Caco-2 (cell line): ENCODE measurements around the gene XRN2. TPM values are rescaled to one million over a fixed set of nuclear protein-coding genes. Genes with fewer than 3 reads are reported as not detected.

Experiments
- BruUV-seq: library from RNA; stranded (reverse); fragments of 400-500 nt; replicated peaks from 2 replicates; lab custom pipeline; 2021; lab: Mats Ljungman, UMichigan
- CTCF ChIA-PET: fragments of 300-600 bp; sonication (Branson Sonifier 250); formaldehyde crosslinking; loops from one replicate; lab custom pipeline; 2022; ENCODE audit warnings: antibody characterized with exemption; lab: Charles Lee
- POLR2A ChIA-PET: fragments of 300-600 bp; sonication (Branson Sonifier 250); formaldehyde crosslinking; loops from one replicate; lab custom pipeline; 2022; ENCODE audit warnings: antibody characterized with exemption; lab: Charles Lee
- DNase-seq, 2 experiments: peaks; one replicate each; pipeline versions ENCODE4 v3.0.0 to v3.0.0-alpha.2; 2020 to 2022
- H3K27me3 ChIP-seq: replicated peaks from 2 replicates; pipeline ENCODE4 v1.6.0; 2011; ENCODE audit warnings: low read length; ENCODE audit not compliant: control insufficient read depth, insufficient read depth
- H3K36me3 ChIP-seq: 2 replicates; pipeline ENCODE4 v1.5.1; 2011; ENCODE audit warnings: low read length; ENCODE audit not compliant: control insufficient read depth, insufficient read depth
- H3K4me1 ChIP-seq: fragments of 250-450 bp; sonication (Bioruptor Pico); 2 replicates; pipeline ENCODE4 v1.5.1; 2020; ENCODE audit warnings: mild to moderate bottlenecking
- H3K4me3 ChIP-seq: 2 replicates; pipeline ENCODE4 v1.5.1; 2011; ENCODE audit warnings: low read depth, mild to moderate bottlenecking, control low read depth, low read length
- H3K9me3 ChIP-seq: fragments of 250-450 bp; sonication (Bioruptor Pico); 2 replicates; pipeline ENCODE4 v1.5.1; 2020; ENCODE audit warnings: mild to moderate bottlenecking, moderate library complexity
- H3K27ac Mint-ChIP-seq: one replicate; pipeline ENCODE4 v1.8.0; 2022; ENCODE audit warnings: mixed read lengths; ENCODE audit not compliant: unreplicated experiment
- H3K27me3 Mint-ChIP-seq: one replicate; pipeline ENCODE4 v1.8.0; 2022; ENCODE audit warnings: mixed read lengths; ENCODE audit not compliant: insufficient read depth, unreplicated experiment
- H3K36me3 Mint-ChIP-seq: one replicate; pipeline ENCODE4 v1.8.0; 2022; ENCODE audit warnings: mild to moderate bottlenecking, mixed read lengths; ENCODE audit not compliant: insufficient read depth, unreplicated experiment
- H3K4me1 Mint-ChIP-seq: one replicate; pipeline ENCODE4 v1.8.0; 2022; ENCODE audit warnings: low read depth, mixed read lengths; ENCODE audit not compliant: unreplicated experiment
- H3K4me3 Mint-ChIP-seq: one replicate; pipeline ENCODE4 v1.8.0; 2022; ENCODE audit warnings: mild to moderate bottlenecking, moderate library complexity, mixed read lengths; ENCODE audit not compliant: unreplicated experiment
- H3K9me3 Mint-ChIP-seq: one replicate; pipeline ENCODE4 v1.8.0; 2022; ENCODE audit warnings: mixed read lengths; ENCODE audit not compliant: unreplicated experiment
- CTCF ChIP-seq, 2 experiments: fragments of 200-600 bp in 1 of 2; IDR thresholded peaks; 1 replicate in 1 of 2; 2 replicates in 1 of 2; pipeline versions ENCODE4 v1.5.1 to v1.8.0; 2011 to 2022; ENCODE audit warnings: antibody characterized with exemption in 1 of 2, control low read depth in 1 of 2, inconsistent platforms in 1 of 2, low read depth in 1 of 2, low read length in 1 of 2, mild to moderate bottlenecking in 1 of 2, moderate library complexity in 1 of 2; ENCODE audit not compliant: insufficient read depth in 1 of 2, severe bottlenecking in 1 of 2, unreplicated experiment in 1 of 2
- intact Hi-C: fragments of 100-400 bp; cut with micrococcal nuclease; formaldehyde crosslinking; loops from one replicate; pipeline ENCODE4 v1.10.0; 2022; ENCODE audit not compliant: unreplicated experiment
- total RNA-seq: library from RNA; stranded (reverse); gene quantifications from 2 replicates; pipeline ENCODE4 v1.2.3, GENCODE V29; 2022

Gene XRN2
- total RNA-seq, 1 experiment from 2014 or later, result 86.3 TPM

GRCh38 chr20:21265261-21266190 is 37.6 kb upstream of the XRN2 start:
- H3K9me3 ChIP-seq, result peaks cover 6% of the 10 kb centered on the region; the same call in 1 of the 2 replicates
- no peak for DNase-seq
- CTCF ChIA-PET, result no interaction called here
- H3K36me3 ChIP-seq, result no peaks in the 10 kb centered on the region
- H3K4me1 ChIP-seq, result no peaks in the 10 kb centered on the region
- BruUV-seq, result no TSS peak
- no peaks in the 10 kb centered on the region for H3K9me3 Mint-ChIP-seq
- no peaks in the 10 kb centered on the region for H3K27me3 ChIP-seq
- no peak for TF ChIP-seq CTCF (IDR thresholded peaks at IDR 0.05; ENCODE audit: insufficient read depth in 1 of 2, low read depth in 1 of 2, low read length in 1 of 2, severe bottlenecking in 1 of 2, unreplicated experiment in 1 of 2)
- no peaks in the 10 kb centered on the region for H3K27me3 Mint-ChIP-seq
- POLR2A ChIA-PET, result no interaction called here
- H3K4me3 Mint-ChIP-seq, result no peak overlapping the region
- no peak overlapping the region for H3K27ac Mint-ChIP-seq
- intact Hi-C loops, result no loop called here
- no peak overlapping the region for H3K4me3 ChIP-seq
- H3K4me1 Mint-ChIP-seq, result no peaks in the 10 kb centered on the region
- no peaks in the 10 kb centered on the region for H3K36me3 Mint-ChIP-seq

- BruUV-seq, result no TSS peak
- Histone ChIP-seq H3K4me1 (no peaks in the 10 kb centered on the region), H3K27me3 (no peaks in the 10 kb centered on the region), H3K36me3 (no peaks in the 10 kb centered on the region), H3K9me3 (0 out of 2 replicates have a peak, but pooled peaks cover 3% of the 10 kb centered on the region), H3K4me3 (no peak overlapping the region)
- TF ChIP-seq CTCF (IDR thresholded peaks at IDR 0.05; ENCODE audit: insufficient read depth in 1 of 2, low read depth in 1 of 2, low read length in 1 of 2, severe bottlenecking in 1 of 2, unreplicated experiment in 1 of 2), result no peak
- CTCF ChIA-PET, result no interaction called here
- no peak for DNase-seq
- Mint-ChIP-seq H3K4me1 (no peaks in the 10 kb centered on the region), H3K9me3 (no peaks in the 10 kb centered on the region), H3K36me3 (no peaks in the 10 kb centered on the region), H3K4me3 (no peak overlapping the region), H3K27ac (no peak overlapping the region), H3K27me3 (no peaks in the 10 kb centered on the region)
- POLR2A ChIA-PET, result no interaction called here
- intact Hi-C loops, result no loop called here
Measured at GRCh38 chr20:21266191-21266536, 37.0 kb upstream of the XRN2 start.

GRCh38 chr20:21269772-21270171 is 33.4 kb upstream of the XRN2 start:
- H3K27ac Mint-ChIP-seq, result no peak overlapping the region
- intact Hi-C loops, result no loop called here
- H3K27me3 Mint-ChIP-seq, result peaks cover 4% of the 10 kb centered on the region
- 0 out of 2 replicates have a peak, but pooled peaks cover 3% of the 10 kb centered on the region for H3K9me3 ChIP-seq
- no TSS peak for BruUV-seq
- ChIA-PET CTCF (no interaction called here), POLR2A (no interaction called here)
- no peaks in the 10 kb centered on the region for H3K27me3 ChIP-seq
- no peaks in the 10 kb centered on the region for H3K36me3 Mint-ChIP-seq
- no peak overlapping the region for H3K4me3 ChIP-seq
- no peaks in the 10 kb centered on the region for H3K9me3 Mint-ChIP-seq
- no peak overlapping the region for H3K4me3 Mint-ChIP-seq
- no peak for DNase-seq
- no peaks in the 10 kb centered on the region for H3K36me3 ChIP-seq
- TF ChIP-seq CTCF (IDR thresholded peaks at IDR 0.05; ENCODE audit: insufficient read depth in 1 of 2, low read depth in 1 of 2, low read length in 1 of 2, severe bottlenecking in 1 of 2, unreplicated experiment in 1 of 2), result no peak
- H3K4me1 ChIP-seq, result no peaks in the 10 kb centered on the region
- no peaks in the 10 kb centered on the region for H3K4me1 Mint-ChIP-seq
